Measurements from ENCODE around the gene OTOG.

The OTOG gene

DNA sequence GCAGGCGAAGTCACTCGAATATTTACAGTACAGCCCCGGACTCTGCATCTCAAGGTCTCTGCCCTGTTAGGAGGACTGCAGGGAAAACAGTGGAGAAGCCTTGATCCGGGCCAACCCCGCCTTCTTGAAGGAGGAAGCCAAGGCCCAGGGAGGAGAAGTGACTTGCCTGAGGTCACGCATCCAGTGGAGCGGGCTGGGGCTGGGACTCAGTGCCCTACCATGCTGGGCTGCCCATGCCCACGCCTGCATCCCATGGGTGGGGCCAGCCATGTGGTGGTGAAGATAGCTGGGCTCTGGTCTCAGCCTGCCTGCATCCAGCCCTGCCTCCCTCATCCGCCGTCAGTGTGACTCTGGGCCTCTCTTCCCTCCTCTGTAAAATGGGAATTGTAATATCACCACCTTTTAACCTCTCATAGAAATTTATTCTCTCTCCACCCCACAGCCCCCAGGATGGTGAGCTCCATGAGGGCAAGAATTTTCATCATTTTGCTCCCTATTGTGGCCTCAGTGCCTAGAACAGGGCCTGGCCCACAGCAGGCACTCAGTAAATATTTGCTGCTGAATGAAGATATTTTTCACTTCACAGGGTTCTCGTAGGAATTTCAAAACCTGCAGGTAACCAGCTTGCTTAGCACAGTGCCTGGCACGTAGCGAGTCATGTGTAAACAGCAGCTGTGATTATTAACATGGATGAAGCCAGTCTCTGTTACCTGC lies 57.3 kb downstream of the OTOG start:
- no peak overlapping the region for H3K27ac ChIP-seq
- TF ChIP-seq, protein P1, sequence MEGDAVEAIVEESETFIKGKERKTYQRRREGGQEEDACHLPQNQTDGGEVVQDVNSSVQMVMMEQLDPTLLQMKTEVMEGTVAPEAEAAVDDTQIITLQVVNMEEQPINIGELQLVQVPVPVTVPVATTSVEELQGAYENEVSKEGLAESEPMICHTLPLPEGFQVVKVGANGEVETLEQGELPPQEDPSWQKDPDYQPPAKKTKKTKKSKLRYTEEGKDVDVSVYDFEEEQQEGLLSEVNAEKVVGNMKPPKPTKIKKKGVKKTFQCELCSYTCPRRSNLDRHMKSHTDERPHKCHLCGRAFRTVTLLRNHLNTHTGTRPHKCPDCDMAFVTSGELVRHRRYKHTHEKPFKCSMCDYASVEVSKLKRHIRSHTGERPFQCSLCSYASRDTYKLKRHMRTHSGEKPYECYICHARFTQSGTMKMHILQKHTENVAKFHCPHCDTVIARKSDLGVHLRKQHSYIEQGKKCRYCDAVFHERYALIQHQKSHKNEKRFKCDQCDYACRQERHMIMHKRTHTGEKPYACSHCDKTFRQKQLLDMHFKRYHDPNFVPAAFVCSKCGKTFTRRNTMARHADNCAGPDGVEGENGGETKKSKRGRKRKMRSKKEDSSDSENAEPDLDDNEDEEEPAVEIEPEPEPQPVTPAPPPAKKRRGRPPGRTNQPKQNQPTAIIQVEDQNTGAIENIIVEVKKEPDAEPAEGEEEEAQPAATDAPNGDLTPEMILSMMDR (IDR thresholded peaks at IDR 0.05): no peak
- TF ChIP-seq ZFX (IDR thresholded peaks at IDR 0.05; ENCODE audit: borderline replicate concordance): no peak

GRCh38 chr11:17604915-17605233 lies 57.8 kb downstream of the OTOG start:
- H3K27ac ChIP-seq: no peak overlapping the region
- TF ChIP-seq ZFX (IDR thresholded peaks at IDR 0.05; ENCODE audit: borderline replicate concordance): no peak

- H3K27ac ChIP-seq: no peak overlapping the region
- no peak for TF ChIP-seq ZFX (IDR thresholded peaks at IDR 0.05; ENCODE audit: borderline replicate concordance)
- TF ChIP-seq, protein P1 (IDR thresholded peaks at IDR 0.05): no peak
These were observed 58.6 kb downstream of the OTOG start for GRCh38 chr11:17605651-17606122.

- TF ChIP-seq ZFX (IDR thresholded peaks at IDR 0.05; ENCODE audit: borderline replicate concordance): no peak
- TF ChIP-seq, protein P1 (IDR thresholded peaks at IDR 0.05): no peak
- no peak overlapping the region for H3K27ac ChIP-seq
These were observed 59.4 kb downstream of the OTOG start for GRCh38 chr11:17606233-17607082.

- no peak overlapping the region for H3K27ac ChIP-seq
- TF ChIP-seq, protein P1 (IDR thresholded peaks at IDR 0.05): no peak
- TF ChIP-seq ZFX (IDR thresholded peaks at IDR 0.05; ENCODE audit: borderline replicate concordance): no peak
These were observed 60.0 kb downstream of the OTOG start for GRCh38 chr11:17607083-17607429.

- no peak overlapping the region for H3K27ac ChIP-seq
- TF ChIP-seq, protein P1 (IDR thresholded peaks at IDR 0.05): no peak
- no peak for TF ChIP-seq ZFX (IDR thresholded peaks at IDR 0.05; ENCODE audit: borderline replicate concordance)
These were observed 60.8 kb downstream of the OTOG start for GRCh38 chr11:17607591-17608570.

GRCh38 chr11:17608821-17609220 lies 61.8 kb downstream of the OTOG start:
- TF ChIP-seq ZFX (IDR thresholded peaks at IDR 0.05; ENCODE audit: borderline replicate concordance): no peak
- TF ChIP-seq, protein P1 (IDR thresholded peaks at IDR 0.05): no peak
- no peak overlapping the region for H3K27ac ChIP-seq

Data from 22Rv1 (cell line).